H1 (cell line): ENCODE data around the gene ST6GALNAC3. TPM values are rescaled to one million over a fixed set of nuclear protein-coding genes. Genes with fewer than 3 reads are reported as not detected.

Experiments used
- USF2 ChIP-seq: IDR thresholded peaks from 2 replicates; pipeline ENCODE4 v1.6.1; 2011; ENCODE audit warnings: low read length, improper control_type of control experiment
- polyA plus RNA-seq, 7 experiments: library from polyadenylated mRNA; depleted of rRNA in 3 of 7; stranded (reverse) in 5 of 7; unstranded in 2 of 7; fragments of >200 nt in 5 of 7; fragments of 200-250 nt in 2 of 7; gene quantifications; 1 replicate in 5 of 7; 2 replicates in 1 of 7; 4 replicates in 1 of 7; pipeline versions ENCODE4 v1.2.1 to v1.2.3, GENCODE V29; 2011 to 2013; ENCODE audit warnings: missing spikeins in 2 of 7, mixed read lengths in 2 of 7
- total RNA-seq: library from RNA; stranded (reverse); fragmentation: NEBNext Ultra II Directional; extraction: Animal tissue kit (Norgen Biotek cat#: 25700); gene quantifications from 2 replicates; pipeline ENCODE4 v1.2.1, GENCODE V29; 2021

ST6GALNAC3 gene
- total and polyA plus RNA-seq, 2 of the 8 experiments (the other 6 are each of a cell fraction or from before 2014, with no cell fraction given): 4.9 to 19.0 TPM

GRCh38 chr1:76279101-76279748 is 204.7 kb downstream of the ST6GALNAC3 start (continued):
- TF ChIP-seq USF2: no peak
